ENCODE results near the gene MEGF8. TPM values are rescaled to one million over a fixed set of nuclear protein-coding genes. Genes with fewer than 3 reads are reported as not detected.

The MEGF8 gene
- total RNA-seq, 1 experiment from 2014 or later, result 75.6 TPM

DNA sequence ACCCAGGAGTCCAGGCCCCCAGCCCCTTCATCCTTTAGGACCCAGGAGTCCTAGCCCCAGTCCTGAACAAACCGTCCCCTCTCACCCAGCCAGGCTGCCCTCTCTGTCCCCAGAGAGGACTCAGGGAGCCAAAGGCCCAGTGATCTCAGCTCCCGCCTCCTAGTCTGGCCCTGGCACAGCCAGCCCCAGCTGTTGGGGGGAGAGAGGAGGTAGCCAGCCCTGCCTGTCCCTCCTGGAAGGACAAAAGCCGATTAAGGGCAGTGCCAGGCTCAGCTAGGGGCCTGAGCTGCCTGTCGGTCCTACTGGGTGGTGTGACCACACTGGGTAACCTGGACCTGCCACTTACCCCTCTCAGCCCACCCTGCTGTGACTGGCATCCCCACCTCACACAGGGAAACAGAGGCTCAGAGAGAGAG lies 87.2 kb downstream of the MEGF8 start:
- no peak for DNase-seq (ENCODE audit: low read depth)
- in situ Hi-C loops (cut with HindIII; ENCODE audit: low pct_unique_long_range_greater_than_20kb, low sequenced_read_pairs), result no loop called here

DNA sequence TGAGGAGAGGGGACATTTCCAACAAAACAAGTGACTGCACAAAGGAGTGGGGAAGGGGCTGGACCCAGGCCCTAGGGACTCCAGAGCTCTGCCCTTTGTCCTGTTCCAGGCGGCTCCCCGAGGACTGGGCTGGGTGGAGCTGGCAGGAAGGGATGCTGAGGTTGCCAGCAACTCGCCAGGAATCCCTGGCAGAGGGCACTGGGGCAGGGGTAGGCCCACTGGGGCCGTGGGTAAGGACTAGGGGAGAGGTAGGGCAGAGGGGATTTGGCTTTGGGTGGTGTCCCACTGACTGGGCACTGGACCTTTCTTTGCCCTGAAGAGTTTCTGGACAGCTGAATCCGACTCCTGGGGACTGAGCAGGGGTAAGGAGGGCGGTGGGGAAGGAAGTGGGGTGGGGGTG lies 93.9 kb downstream of the MEGF8 start:
- in situ Hi-C loops (cut with HindIII; ENCODE audit: low pct_unique_long_range_greater_than_20kb, low sequenced_read_pairs), result no loop called here
- no peak for DNase-seq (ENCODE audit: low read depth)

DNA sequence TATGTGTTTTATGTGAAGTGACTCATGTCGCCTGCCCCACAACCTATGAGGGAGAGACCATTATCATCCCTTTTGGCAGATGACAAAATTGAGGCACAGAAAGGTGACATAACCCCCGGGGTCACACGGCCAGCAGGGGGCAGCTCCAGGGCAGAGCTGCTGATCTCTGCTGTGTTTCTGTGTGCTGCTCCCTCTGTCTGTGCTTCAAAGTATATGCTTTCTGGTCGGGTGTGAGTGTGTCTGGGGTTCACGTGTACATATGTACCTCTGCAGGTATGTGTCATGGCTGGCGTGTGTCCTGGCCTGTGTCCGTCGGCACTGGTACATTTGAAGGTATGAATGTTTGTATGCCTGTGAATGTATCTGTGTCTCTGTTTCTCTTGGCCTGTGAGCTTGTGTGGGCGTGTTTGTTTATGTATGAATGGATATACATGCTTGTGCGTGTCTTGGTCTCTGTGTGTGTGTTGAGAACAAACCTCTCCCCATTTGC lies 94.7 kb downstream of the MEGF8 start:
- peak; percentile 42 for DNase-seq (ENCODE audit: low read depth)
- in situ Hi-C loops (cut with HindIII; ENCODE audit: low pct_unique_long_range_greater_than_20kb, low sequenced_read_pairs), result no loop called here

DNA sequence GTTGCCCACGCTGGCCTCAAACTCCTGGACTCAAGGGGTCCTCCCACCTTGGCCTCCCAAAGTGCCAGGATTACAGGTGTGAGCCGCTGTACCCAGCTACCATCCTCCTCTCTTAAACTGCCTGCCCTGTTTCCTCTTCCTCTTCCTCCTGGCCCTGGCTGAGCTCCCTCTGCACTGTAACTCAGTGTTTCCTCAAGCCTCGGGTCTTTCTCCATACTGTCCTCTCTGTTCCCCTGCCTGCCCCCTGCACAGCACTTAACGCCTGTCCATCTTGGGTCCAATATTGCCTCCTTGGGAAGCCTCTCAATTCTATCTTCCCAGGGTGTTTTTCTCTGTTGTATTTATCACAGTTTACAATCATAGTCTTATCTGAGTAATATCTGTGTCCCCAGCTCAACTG lies 95.7 kb downstream of the MEGF8 start:
- in situ Hi-C loops (cut with HindIII; ENCODE audit: low pct_unique_long_range_greater_than_20kb, low sequenced_read_pairs), result no loop called here
- DNase-seq (ENCODE audit: low read depth), result no peak

DNA sequence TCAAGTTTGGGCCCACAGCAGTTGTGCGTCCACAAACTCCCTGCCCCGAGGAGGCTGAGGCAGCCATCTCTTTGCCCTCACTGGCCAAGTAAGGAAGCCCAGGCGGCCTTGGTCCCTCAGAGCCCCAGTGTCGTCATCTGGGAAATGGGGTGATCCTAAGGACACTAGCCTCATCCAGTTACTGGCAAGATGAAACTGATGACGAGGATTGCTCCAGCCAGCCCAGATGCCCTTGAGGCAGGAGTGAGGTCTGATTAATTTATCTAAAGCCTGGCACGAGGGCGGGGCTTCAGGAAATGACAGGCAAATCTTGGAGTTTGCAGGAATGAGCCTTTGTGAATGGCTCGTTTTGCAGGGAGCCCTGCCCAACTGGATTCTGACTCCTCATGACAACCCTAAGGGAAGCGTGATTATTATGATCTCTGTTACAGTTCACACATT lies 96.2 kb downstream of the MEGF8 start:
- peak; percentile 51 for DNase-seq (ENCODE audit: low read depth)
- in situ Hi-C loops (cut with HindIII; ENCODE audit: low pct_unique_long_range_greater_than_20kb, low sequenced_read_pairs), result no loop called here

DNA sequence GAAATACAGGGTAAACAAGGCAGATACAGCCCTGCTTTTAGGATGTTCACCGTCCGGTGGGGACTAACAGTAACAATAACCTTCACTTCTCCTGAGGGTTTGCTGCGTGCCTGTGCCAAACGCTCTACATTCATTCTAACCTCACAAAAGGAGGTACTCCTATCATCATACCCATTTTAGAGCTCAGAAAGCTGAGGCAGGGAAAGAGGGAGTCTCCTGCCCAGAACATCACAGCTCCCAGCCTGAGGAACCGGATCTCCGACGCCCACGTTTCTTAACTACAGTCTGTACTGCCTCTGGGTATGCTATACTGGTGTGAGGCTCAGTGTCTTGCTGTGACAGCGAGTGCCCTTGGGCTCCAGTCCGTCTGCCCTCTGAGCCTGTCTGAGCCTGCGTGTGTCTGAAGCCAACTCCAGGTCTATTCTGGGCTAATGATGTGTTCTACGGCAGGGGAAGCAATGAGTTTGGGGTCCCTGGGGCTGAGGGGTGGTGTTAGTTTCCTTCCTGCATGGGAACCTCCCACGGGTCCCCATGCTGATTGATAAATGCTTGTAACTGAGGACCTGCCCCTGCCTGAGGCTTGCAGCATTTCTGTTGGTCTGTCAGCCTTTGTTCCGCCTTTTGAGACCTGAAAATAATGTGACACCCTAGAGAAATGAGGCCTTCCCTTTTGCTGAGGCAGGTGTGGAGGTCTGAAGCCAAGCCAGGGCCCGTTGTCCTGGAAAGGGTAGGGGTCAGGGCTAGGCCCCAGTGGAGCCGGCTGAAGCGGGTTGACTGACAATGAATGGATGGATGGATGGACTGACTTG lies 96.9 kb downstream of the MEGF8 start:
- DNase-seq (ENCODE audit: low read depth), result no peak
- in situ Hi-C loops (cut with HindIII; ENCODE audit: low pct_unique_long_range_greater_than_20kb, low sequenced_read_pairs), result no loop called here

DNA sequence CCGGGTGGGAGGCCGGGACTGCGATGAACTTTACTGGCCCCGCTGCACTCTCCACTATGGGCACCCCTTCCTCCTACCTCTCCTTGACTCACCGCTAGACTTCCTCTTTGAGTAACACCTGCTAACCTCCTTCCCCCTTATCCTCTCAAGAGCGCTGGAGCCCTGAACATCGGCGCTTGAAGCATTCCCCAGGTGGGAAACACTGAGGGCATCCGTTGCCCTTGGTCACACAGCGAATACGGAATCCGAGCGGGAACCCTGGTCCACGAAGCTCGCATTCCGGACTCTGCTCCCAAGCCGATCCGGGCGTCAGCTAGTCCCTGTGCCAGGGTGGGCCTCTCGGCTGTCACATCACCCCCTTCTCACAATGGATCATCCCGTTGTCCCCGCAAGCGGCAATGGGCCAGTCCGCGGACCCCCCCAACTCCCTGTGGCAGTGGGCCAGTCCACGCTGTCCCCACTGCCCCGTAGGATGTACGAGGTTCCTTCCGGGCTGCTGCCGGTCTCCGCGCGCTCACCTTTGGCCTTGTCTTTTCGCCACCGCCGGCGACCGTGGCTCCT lies 97.5 kb downstream of the MEGF8 start:
- in situ Hi-C loops (cut with HindIII; ENCODE audit: low pct_unique_long_range_greater_than_20kb, low sequenced_read_pairs), result no loop called here
- no peak for DNase-seq (ENCODE audit: low read depth)

DNA sequence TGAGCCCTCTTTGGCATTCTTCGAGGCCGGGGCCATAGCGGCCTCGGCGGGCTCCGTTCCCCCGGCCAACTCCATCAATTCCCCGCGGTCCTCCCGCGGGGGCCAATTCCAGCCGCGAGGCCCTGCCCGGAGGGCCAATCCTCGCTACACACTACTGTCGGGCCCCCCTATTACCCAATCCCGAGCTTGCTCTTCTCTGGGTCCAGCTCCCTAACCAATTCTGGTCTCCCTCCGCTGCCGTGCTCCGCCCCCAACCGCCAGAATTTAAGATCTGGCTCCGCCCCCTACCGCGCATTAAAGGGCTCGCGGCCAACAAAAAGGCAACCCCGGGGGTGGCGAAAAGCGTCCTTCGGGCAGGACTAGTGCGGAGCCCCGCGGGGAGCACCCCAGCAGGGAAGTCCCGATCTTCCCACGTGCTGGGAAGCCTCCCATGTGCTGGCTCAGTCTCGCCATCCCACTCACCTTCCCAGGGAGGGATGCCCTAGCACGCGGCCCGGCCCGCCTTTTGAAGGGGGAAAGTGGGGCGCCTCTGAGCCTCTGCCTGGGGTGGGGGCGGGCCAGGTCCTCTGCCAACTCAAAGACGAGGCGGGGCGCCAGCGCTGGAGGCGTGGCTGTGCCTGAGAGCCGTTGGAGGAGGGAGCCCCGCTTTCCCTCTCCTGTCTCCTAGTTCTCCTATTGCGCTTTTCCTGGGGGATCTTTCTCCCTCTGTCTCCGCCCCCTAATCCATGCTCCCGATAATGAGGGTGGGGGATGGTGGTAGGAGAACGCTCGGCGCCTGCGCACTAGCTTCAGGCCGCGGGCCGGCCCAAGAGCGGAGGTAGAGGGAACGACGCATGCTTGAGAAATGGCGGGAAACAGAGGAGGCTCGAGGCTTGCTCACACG lies 98.3 kb downstream of the MEGF8 start:
- DNase-seq (ENCODE audit: low read depth), result peak; percentile 83
- in situ Hi-C loops (cut with HindIII; ENCODE audit: low pct_unique_long_range_greater_than_20kb, low sequenced_read_pairs), result no loop called here

DNA sequence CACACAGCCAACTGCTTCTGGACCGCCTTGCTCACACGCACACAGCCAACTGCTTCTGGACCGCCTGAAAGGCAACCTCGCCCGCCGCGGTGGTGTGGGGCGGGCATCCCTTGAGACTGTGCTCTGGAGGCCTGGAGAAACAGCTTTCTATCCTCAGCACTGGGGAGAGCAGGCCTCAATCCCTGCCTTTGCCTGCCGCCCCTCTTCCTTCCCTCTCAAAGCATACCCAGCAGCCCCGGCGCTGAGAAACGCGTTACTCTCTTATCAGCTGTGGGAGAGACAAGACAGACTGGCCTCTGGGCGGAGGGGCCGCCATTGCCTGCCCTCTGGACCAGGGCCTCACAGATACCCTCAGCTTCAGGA lies 98.9 kb downstream of the MEGF8 start:
- DNase-seq (ENCODE audit: low read depth), result no peak
- in situ Hi-C loops (cut with HindIII; ENCODE audit: low pct_unique_long_range_greater_than_20kb, low sequenced_read_pairs), result no loop called here

DNA sequence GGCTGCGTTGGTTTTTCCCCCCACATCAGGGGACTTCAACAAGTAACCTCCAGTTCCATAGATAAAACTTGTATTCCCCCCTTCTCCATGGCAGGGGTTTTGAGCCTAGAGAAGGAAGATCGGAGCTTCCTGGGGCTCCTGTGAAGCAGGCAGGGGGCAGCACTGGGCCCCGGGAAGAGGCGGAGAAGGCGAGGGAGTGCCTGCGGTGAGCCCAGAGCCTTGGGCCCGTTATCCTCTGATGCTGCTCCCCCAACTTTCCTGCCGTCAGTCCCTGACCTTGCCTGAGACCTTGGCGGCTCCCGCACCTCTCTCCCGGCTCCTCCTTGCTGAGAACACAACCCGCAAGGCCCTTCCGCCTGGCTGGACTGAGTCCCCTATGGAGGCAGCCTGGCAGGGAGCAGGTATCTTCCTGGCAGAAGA lies 99.3 kb downstream of the MEGF8 start:
- no peak for DNase-seq (ENCODE audit: low read depth)
- in situ Hi-C loops (cut with HindIII; ENCODE audit: low pct_unique_long_range_greater_than_20kb, low sequenced_read_pairs), result loop anchor here (25.0 kb wide), 1 partner anchor 312 kb away; no protein-coding TSS in a partner anchor

DNA sequence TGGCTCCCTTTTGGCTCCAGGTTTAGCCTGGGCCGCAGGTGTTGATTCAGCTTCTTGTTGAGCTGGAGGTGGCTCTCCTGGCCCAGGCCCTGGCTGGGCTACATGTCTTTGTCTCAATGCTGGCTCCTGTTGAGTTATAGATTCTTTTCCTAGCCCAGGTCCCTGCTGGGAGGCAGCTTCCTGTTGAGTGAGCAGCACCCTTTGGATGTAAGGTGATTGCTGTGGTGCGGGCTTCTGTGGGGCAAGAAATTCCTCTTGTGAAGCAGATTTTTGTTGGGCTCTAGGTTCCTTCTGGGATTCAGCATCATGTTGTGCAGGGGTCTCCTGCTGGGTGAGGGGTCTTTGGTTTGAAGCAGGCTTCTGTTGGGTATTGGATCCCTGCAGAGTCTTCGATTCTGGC lies 101.2 kb downstream of the MEGF8 start:
- DNase-seq (ENCODE audit: low read depth), result no peak
- in situ Hi-C loops (cut with HindIII; ENCODE audit: low pct_unique_long_range_greater_than_20kb, low sequenced_read_pairs), result loop anchor here (25.0 kb wide), 1 partner anchor 314 kb away; no protein-coding TSS in a partner anchor

DNA sequence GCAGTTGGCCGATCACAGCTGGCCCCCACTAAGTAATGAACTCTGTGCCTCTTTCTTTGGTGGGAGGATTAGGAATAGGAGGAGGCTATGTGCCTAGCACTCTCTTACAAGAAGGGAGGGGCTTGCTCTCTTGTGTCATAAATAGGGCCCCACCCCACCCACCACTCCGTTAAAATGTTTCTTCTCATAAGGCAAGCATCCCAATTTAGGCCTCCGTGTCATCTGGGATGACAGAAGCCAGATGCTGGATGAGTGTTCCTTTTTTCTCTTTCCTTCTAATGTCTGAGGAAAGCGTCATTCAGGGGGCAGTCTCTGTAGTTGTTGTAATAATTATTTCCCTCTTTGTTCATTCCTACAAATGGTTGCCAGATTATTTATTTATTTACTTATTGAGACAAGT lies 101.9 kb downstream of the MEGF8 start, which contains the start of gene LIPE:
Gene LIPE (minus strand): TSS at position 76 of the 400 bp plus-strand sequence. CDS start 239 bp downstream, outside the sequence.
- DNase-seq (ENCODE audit: low read depth), result no peak
- in situ Hi-C loops (cut with HindIII; ENCODE audit: low pct_unique_long_range_greater_than_20kb, low sequenced_read_pairs), result loop anchor here (25.0 kb wide), 1 partner anchor 315 kb away; no protein-coding TSS in a partner anchor

Other genes with a start within 250 kb of the MEGF8 start
- gene ZNF574, start 249.5 kb upstream of the MEGF8 start, total RNA-seq (2014; rRNA removed; shearing (Covaris generic); ENCODE audit: low replicate concordance), result 18.2 and 24.6 TPM in 2 replicates
- gene POU2F2, start 193.2 kb upstream of the MEGF8 start, total RNA-seq (2014; rRNA removed; shearing (Covaris generic); ENCODE audit: low replicate concordance), result not detected in 2 replicates
- gene DEDD2, start 108.0 kb upstream of the MEGF8 start, total RNA-seq (2014; rRNA removed; shearing (Covaris generic); ENCODE audit: low replicate concordance), result 72.2 and 128 TPM in 2 replicates
- gene ZNF526, start 105.3 kb upstream of the MEGF8 start, total RNA-seq (2014; rRNA removed; shearing (Covaris generic); ENCODE audit: low replicate concordance), result 8.4 and 12.4 TPM in 2 replicates
- 29.9 and 32.2 TPM in 2 replicates for gene GSK3A, start 83.0 kb upstream of the MEGF8 start, total RNA-seq (2014; rRNA removed; shearing (Covaris generic); ENCODE audit: low replicate concordance)
- gene ERF, start 70.5 kb upstream of the MEGF8 start, total RNA-seq (2014; rRNA removed; shearing (Covaris generic); ENCODE audit: low replicate concordance), result 47.1 and 49.5 TPM in 2 replicates
- 13.6 and 27.5 TPM in 2 replicates for gene CIC, start 56.4 kb upstream of the MEGF8 start, total RNA-seq (2014; rRNA removed; shearing (Covaris generic); ENCODE audit: low replicate concordance)
- 3.0 TPM in 1 of 2 replicates, not detected in the other for gene PRR19, start 23.5 kb upstream of the MEGF8 start, total RNA-seq (2014; rRNA removed; shearing (Covaris generic); ENCODE audit: low replicate concordance)
- 142 and 150 TPM in 2 replicates for gene PAFAH1B3, start 23.0 kb upstream of the MEGF8 start, total RNA-seq (2014; rRNA removed; shearing (Covaris generic); ENCODE audit: low replicate concordance)
- not detected in 2 replicates for gene TMEM145, start 12.3 kb upstream of the MEGF8 start, total RNA-seq (2014; rRNA removed; shearing (Covaris generic); ENCODE audit: low replicate concordance)
- gene CNFN, start 64.7 kb downstream of the MEGF8 start, total RNA-seq (2014; rRNA removed; shearing (Covaris generic); ENCODE audit: low replicate concordance), result 22.1 TPM in 1 of 2 replicates, not detected in the other
- gene LIPE, start 101.8 kb downstream of the MEGF8 start, total RNA-seq (2014; rRNA removed; shearing (Covaris generic); ENCODE audit: low replicate concordance), result 5.7 and 13.1 TPM in 2 replicates
- not detected in 2 replicates for gene CXCL17, start 117.3 kb downstream of the MEGF8 start, total RNA-seq (2014; rRNA removed; shearing (Covaris generic); ENCODE audit: low replicate concordance)
- gene CEACAM1, start 202.8 kb downstream of the MEGF8 start, total RNA-seq (2014; rRNA removed; shearing (Covaris generic); ENCODE audit: low replicate concordance), result 0.09 TPM in 1 of 2 replicates, not detected in the other

Data from Caki2 (cell line).